ENCODE measurements around the gene HTR1E. TPM values are rescaled to one million over a fixed set of nuclear protein-coding genes. Genes with fewer than 3 reads are reported as not detected.
"Not testable (repeated sequence)": the region's sequence is repeated elsewhere in the genome, so short reads cannot be mapped to it uniquely, and the experiment has no call there.

Gene HTR1E, protein sequence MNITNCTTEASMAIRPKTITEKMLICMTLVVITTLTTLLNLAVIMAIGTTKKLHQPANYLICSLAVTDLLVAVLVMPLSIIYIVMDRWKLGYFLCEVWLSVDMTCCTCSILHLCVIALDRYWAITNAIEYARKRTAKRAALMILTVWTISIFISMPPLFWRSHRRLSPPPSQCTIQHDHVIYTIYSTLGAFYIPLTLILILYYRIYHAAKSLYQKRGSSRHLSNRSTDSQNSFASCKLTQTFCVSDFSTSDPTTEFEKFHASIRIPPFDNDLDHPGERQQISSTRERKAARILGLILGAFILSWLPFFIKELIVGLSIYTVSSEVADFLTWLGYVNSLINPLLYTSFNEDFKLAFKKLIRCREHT
- 0.18 TPM for polyA plus RNA-seq (2013, experiment 1 of 2)
- 0.21 TPM for polyA plus RNA-seq (2013, experiment 2 of 2)

DNA sequence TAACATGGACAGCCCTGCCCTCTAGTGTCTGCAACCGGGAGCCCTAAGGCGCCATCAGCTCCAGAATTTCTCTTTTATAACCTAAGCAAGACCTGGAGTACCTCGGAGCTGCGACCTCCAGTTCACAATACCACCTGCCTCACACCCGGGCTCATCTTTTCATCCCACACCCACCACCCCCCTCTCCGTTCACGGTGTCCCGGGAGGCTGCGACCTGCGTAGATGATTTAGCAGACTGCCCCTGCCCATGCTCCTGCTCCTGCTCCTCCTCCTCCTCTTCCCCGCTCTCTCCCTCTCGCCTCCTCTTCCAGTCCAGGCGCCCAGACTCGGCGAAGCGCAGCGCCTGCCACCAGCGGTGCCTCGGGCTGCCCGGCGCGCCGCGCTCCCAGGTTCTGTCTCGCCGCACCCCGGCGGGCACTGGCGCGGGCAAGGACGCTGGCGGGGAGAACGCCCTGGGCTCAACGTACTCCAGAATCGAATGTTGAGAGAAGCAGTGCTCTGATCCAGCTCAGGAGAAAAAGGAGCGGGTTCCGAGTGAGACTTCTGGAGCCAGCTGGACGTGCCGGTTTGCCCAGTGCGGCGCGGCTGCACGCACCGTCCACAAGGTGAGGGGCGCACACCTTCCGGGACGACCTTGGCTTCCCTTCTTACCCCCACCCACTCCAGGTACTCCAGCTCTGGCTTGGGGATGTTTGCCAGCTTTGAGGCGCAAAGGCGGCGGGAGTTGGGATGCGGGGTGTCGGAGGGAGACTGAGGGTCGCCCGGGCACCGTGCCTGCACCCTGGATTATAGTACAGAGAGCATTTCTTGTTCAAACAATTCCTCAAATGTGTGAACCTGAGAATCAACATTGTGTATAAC is at the start of gene HTR1E:
Gene HTR1E, plus strand, starts transcription at position 310 of the 861 bp plus-strand sequence. CDS start 77,807 bp downstream, outside the sequence.
- Histone ChIP-seq H3K4me1 (ENCODE audit: control insufficient read depth, low read depth, low read length) (no peaks in the 10 kb centered on the region), H3K9ac (ENCODE audit: low read length) (peak within 1 kb of the TSS; percentile 72), H2BK5ac (ENCODE audit: low read length) (peak within 1 kb of the TSS; percentile 6), H3K23ac (ENCODE audit: low read length) (no peak within 1 kb of the TSS), H2BK120ac (ENCODE audit: low read depth, low read length) (no peak within 1 kb of the TSS), H4K8ac (ENCODE audit: low read depth, low read length) (no peak within 1 kb of the TSS), H3K4me3 (ENCODE audit: low read length) (peak within 1 kb of the TSS; percentile 48), H2AK5ac (ENCODE audit: low read length) (no peak within 1 kb of the TSS), H2BK15ac (replicated peaks; ENCODE audit: low read depth) (no peak within 1 kb of the TSS), H3K36me3 (ENCODE audit: control insufficient read depth, insufficient read depth, low read length) (no peaks in the 10 kb centered on the region), H3K18ac (ENCODE audit: low read length) (peak within 1 kb of the TSS; percentile 1), H3K79me1 (ENCODE audit: low read length) (no peaks in the 10 kb centered on the region), H4K5ac (ENCODE audit: low read length) (no peak within 1 kb of the TSS), H3K56ac (ENCODE audit: low read length) (peak within 1 kb of the TSS; percentile 93), H3K79me2 (ENCODE audit: control insufficient read depth, insufficient read depth, low read length) (no peaks in the 10 kb centered on the region), H3K27me3 (ENCODE audit: insufficient read depth, low read length, poor library complexity) (no peaks in the 10 kb centered on the region), H3K27ac (ENCODE audit: low read depth, low read length) (no peak within 1 kb of the TSS), H3K4ac (ENCODE audit: low read depth, low read length) (no peak within 1 kb of the TSS), H3K4me2 (ENCODE audit: low read length) (peak within 1 kb of the TSS; percentile 98)
- no peak for DNase-seq
- WGBS (ENCODE audit: extremely low coverage, insufficient coverage, low lambda C conversion rate), result no CpG with 5 or more reads among the region's 55 CpGs

DNA sequence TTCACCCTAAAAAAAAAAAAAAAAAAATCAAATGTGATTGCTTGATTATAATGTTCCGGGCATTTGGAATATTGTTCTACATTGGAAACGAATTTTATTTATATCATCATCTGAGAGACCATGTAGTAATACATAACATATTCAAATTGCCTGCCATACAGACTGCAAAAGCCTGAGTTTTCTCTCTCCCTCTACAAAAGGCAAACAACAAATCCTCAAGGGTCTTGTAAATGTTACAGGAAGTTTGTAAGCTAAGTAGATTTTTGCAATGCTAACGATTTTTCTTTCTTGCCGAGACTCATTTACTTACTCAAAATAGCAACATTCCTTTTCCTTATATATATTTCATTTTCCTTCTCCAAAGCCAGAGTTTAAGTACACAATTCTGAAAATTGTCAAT is 49.0 kb upstream of the HTR1E start:
- no peaks in the 10 kb centered on the region for H3K79me1 ChIP-seq (ENCODE audit: low read length)
- no peak overlapping the region for H3K23ac ChIP-seq (ENCODE audit: low read length)
- H2AK5ac ChIP-seq (ENCODE audit: low read length), result no peak overlapping the region
- H3K56ac ChIP-seq (ENCODE audit: low read length), result no peak overlapping the region
- H3K27ac ChIP-seq (ENCODE audit: low read depth, low read length), result no peak overlapping the region
- H3K4me1 ChIP-seq (ENCODE audit: control insufficient read depth, low read depth, low read length), result peaks cover 3% of the 10 kb centered on the region
- no peak overlapping the region for H4K5ac ChIP-seq (ENCODE audit: low read length)
- H3K27me3 ChIP-seq (ENCODE audit: insufficient read depth, low read length, poor library complexity), result no peaks in the 10 kb centered on the region
- H3K4me3 ChIP-seq (ENCODE audit: low read length), result no peak overlapping the region
- H4K8ac ChIP-seq (ENCODE audit: low read depth, low read length), result no peak overlapping the region
- H3K4me2 ChIP-seq (ENCODE audit: low read length), result no peak overlapping the region
- H3K18ac ChIP-seq (ENCODE audit: low read length), result no peak overlapping the region
- H2BK120ac ChIP-seq (ENCODE audit: low read depth, low read length), result no peak overlapping the region
- no peaks in the 10 kb centered on the region for H3K79me2 ChIP-seq (ENCODE audit: control insufficient read depth, insufficient read depth, low read length)
- no peak overlapping the region for H2BK5ac ChIP-seq (ENCODE audit: low read length)
- H3K9ac ChIP-seq (ENCODE audit: low read length), result no peak overlapping the region
- no peak overlapping the region for H3K4ac ChIP-seq (ENCODE audit: low read depth, low read length)
- no peak overlapping the region for H2BK15ac ChIP-seq (replicated peaks; ENCODE audit: low read depth)
- DNase-seq, result no peak
- WGBS (ENCODE audit: extremely low coverage, insufficient coverage, low lambda C conversion rate), result no CpG with 5 or more reads among the region's 4 CpGs
- H3K36me3 ChIP-seq (ENCODE audit: control insufficient read depth, insufficient read depth, low read length), result no peaks in the 10 kb centered on the region

DNA sequence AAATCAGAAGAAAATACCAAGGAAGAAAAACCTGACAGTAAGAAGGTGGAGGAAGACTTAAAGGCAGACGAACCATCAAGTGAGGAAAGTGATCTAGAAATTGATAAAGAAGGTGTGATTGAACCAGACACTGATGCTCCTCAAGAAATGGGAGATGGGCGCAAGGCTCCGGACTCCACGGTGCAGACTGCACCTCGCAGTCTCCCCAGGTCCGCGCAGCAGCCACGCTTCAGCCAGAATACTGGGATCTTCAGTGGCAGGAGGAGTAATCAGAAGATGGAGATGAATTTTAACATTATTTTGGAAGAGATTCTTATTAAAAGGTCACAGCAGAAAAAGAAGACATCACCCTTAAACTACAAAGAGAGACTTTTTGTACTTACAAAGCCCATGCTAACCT is 40.1 kb upstream of the HTR1E start:
- WGBS (ENCODE audit: extremely low coverage, insufficient coverage, low lambda C conversion rate), result no CpG with 5 or more reads among the region's 8 CpGs
- H3K27me3 ChIP-seq (ENCODE audit: insufficient read depth, low read length, poor library complexity); DNase-seq; H3K23ac ChIP-seq (ENCODE audit: low read length); H4K5ac ChIP-seq (ENCODE audit: low read length); H3K18ac ChIP-seq (ENCODE audit: low read length); H2BK15ac ChIP-seq (replicated peaks; ENCODE audit: low read depth); H3K4ac ChIP-seq (ENCODE audit: low read depth, low read length); H2BK120ac ChIP-seq (ENCODE audit: low read depth, low read length); H2BK5ac ChIP-seq (ENCODE audit: low read length); H3K79me1 ChIP-seq (ENCODE audit: low read length); H3K27ac ChIP-seq (ENCODE audit: low read depth, low read length); H3K56ac ChIP-seq (ENCODE audit: low read length); H3K36me3 ChIP-seq (ENCODE audit: control insufficient read depth, insufficient read depth, low read length); H3K79me2 ChIP-seq (ENCODE audit: control insufficient read depth, insufficient read depth, low read length); H3K4me2 ChIP-seq (ENCODE audit: low read length); H3K9ac ChIP-seq (ENCODE audit: low read length); H4K8ac ChIP-seq (ENCODE audit: low read depth, low read length); H3K4me3 ChIP-seq (ENCODE audit: low read length); H2AK5ac ChIP-seq (ENCODE audit: low read length); H3K4me1 ChIP-seq (ENCODE audit: control insufficient read depth, low read depth, low read length): not testable (repeated sequence)

DNA sequence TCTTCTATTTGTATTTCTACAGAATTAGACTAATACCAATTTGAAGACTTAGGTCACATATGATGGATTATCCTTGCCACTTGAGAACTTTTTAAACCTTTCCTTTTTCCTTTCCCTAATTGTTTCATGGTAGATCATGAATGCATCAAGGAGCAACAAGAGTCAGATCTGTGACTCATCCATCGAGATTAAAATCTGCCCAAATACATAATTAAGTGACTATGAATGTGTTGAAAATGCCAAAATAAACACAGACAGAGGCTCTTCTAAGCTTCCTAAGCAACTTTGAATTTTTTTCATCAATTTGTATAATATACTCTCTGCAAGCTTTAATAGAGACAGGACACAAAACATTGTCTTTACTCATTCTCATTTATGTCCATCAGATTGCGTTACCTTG is 23.5 kb upstream of the HTR1E start:
- Histone ChIP-seq H3K79me1 (ENCODE audit: low read length) (no peaks in the 10 kb centered on the region), H3K4ac (ENCODE audit: low read depth, low read length) (no peak overlapping the region), H3K36me3 (ENCODE audit: control insufficient read depth, insufficient read depth, low read length) (no peaks in the 10 kb centered on the region), H2AK5ac (ENCODE audit: low read length) (no peak overlapping the region), H2BK120ac (ENCODE audit: low read depth, low read length) (no peak overlapping the region), H3K18ac (ENCODE audit: low read length) (no peak overlapping the region), H3K27me3 (ENCODE audit: insufficient read depth, low read length, poor library complexity) (no peaks in the 10 kb centered on the region), H2BK15ac (replicated peaks; ENCODE audit: low read depth) (no peak overlapping the region), H3K79me2 (ENCODE audit: control insufficient read depth, insufficient read depth, low read length) (no peaks in the 10 kb centered on the region), H3K9ac (ENCODE audit: low read length) (no peak overlapping the region), H3K56ac (ENCODE audit: low read length) (no peak overlapping the region), H4K5ac (ENCODE audit: low read length) (no peak overlapping the region), H3K4me1 (ENCODE audit: control insufficient read depth, low read depth, low read length) (peaks cover 2% of the 10 kb centered on the region), H3K23ac (ENCODE audit: low read length) (no peak overlapping the region), H2BK5ac (ENCODE audit: low read length) (peak overlapping the region; percentile 12), H3K4me2 (ENCODE audit: low read length) (no peak overlapping the region), H4K8ac (ENCODE audit: low read depth, low read length) (no peak overlapping the region), H3K4me3 (ENCODE audit: low read length) (no peak overlapping the region), H3K27ac (ENCODE audit: low read depth, low read length) (no peak overlapping the region)
- WGBS (ENCODE audit: extremely low coverage, insufficient coverage, low lambda C conversion rate), result no CpG with 5 or more reads among the region's 2 CpGs
- DNase-seq, result no peak

DNA sequence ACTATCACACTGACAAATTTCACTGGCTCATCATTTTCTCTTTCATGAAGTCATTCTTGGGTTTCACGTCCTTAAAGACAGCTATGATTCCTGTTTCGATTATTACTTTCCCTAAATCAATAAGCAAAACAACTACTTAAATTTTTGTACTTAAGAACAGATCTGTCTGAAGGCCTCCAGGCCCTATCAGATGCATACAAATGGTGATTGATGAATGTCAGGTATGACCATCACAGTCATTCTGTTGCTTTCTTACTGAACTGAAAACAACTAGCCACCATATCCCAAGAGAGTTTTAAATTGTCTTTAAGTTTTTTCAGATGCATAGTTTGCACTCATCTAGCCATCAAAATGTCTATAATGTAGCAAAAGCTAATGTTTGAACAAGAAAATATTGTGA is 20.9 kb upstream of the HTR1E start:
- no CpG with 5 or more reads among the region's 2 CpGs for WGBS (ENCODE audit: extremely low coverage, insufficient coverage, low lambda C conversion rate)

More for the DNA sequence above, 20.9 kb upstream of the HTR1E start:
- DNase-seq, result no peak
- Histone ChIP-seq H4K5ac (ENCODE audit: low read length) (no peak overlapping the region), H3K27me3 (ENCODE audit: insufficient read depth, low read length, poor library complexity) (no peaks in the 10 kb centered on the region), H4K8ac (ENCODE audit: low read depth, low read length) (no peak overlapping the region), H3K4me2 (ENCODE audit: low read length) (no peak overlapping the region), H3K23ac (ENCODE audit: low read length) (no peak overlapping the region), H3K36me3 (ENCODE audit: control insufficient read depth, insufficient read depth, low read length) (no peaks in the 10 kb centered on the region), H3K9ac (ENCODE audit: low read length) (no peak overlapping the region), H3K79me1 (ENCODE audit: low read length) (no peaks in the 10 kb centered on the region), H2BK5ac (ENCODE audit: low read length) (no peak overlapping the region), H3K4me1 (ENCODE audit: control insufficient read depth, low read depth, low read length) (peaks cover 2% of the 10 kb centered on the region), H2AK5ac (ENCODE audit: low read length) (no peak overlapping the region), H3K79me2 (ENCODE audit: control insufficient read depth, insufficient read depth, low read length) (no peaks in the 10 kb centered on the region), H3K18ac (ENCODE audit: low read length) (no peak overlapping the region), H3K27ac (ENCODE audit: low read depth, low read length) (no peak overlapping the region), H3K56ac (ENCODE audit: low read length) (no peak overlapping the region), H2BK15ac (replicated peaks; ENCODE audit: low read depth) (no peak overlapping the region), H3K4ac (ENCODE audit: low read depth, low read length) (no peak overlapping the region), H3K4me3 (ENCODE audit: low read length) (no peak overlapping the region), H2BK120ac (ENCODE audit: low read depth, low read length) (no peak overlapping the region)
